ENCODE results near the gene REM2.

DNA sequence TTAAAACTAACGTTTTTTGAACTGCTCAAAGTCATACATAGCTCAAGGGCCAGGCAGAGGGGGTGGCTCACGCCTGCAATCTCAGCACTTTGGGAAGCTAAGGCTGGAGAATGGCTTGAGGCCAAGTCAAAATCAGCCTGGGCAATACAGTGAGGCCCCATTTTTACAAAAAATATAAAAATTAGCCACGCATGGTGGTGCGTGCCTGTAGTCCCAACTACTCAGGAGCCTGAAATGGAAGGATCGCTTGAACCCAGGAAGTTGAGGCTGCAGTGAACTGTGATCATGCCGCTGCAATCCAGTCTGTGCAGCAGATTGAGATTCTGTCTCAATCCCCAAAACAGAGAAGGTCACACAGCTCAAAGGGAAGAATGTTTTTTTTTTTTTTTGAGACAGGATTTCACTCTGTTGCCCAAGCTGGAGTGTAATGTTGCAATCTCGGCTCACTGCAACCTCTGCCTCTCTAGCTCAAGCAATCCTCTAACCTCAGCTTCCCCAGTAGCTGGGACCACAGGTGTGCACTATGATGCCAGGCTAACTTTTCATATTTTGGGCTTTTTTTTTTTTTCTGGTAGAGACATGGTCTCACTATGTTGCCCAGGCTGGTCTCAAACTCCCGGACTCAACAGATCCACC is 33.0 kb downstream of the REM2 start:
- TF ChIP-seq EZH2 (IDR thresholded peaks at IDR 0.05; ENCODE audit: low read depth), result no peak
- TF ChIP-seq, protein P1, sequence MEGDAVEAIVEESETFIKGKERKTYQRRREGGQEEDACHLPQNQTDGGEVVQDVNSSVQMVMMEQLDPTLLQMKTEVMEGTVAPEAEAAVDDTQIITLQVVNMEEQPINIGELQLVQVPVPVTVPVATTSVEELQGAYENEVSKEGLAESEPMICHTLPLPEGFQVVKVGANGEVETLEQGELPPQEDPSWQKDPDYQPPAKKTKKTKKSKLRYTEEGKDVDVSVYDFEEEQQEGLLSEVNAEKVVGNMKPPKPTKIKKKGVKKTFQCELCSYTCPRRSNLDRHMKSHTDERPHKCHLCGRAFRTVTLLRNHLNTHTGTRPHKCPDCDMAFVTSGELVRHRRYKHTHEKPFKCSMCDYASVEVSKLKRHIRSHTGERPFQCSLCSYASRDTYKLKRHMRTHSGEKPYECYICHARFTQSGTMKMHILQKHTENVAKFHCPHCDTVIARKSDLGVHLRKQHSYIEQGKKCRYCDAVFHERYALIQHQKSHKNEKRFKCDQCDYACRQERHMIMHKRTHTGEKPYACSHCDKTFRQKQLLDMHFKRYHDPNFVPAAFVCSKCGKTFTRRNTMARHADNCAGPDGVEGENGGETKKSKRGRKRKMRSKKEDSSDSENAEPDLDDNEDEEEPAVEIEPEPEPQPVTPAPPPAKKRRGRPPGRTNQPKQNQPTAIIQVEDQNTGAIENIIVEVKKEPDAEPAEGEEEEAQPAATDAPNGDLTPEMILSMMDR (conservative IDR thresholded peaks at IDR 0.05), result no peak

Data from PC-9 (cell line).